ENCODE data around the gene ADD3.
"Not testable (repeated sequence)": the region's sequence is repeated elsewhere in the genome, so short reads cannot be mapped to it uniquely, and the experiment has no call there.

ADD3 gene

DNA sequence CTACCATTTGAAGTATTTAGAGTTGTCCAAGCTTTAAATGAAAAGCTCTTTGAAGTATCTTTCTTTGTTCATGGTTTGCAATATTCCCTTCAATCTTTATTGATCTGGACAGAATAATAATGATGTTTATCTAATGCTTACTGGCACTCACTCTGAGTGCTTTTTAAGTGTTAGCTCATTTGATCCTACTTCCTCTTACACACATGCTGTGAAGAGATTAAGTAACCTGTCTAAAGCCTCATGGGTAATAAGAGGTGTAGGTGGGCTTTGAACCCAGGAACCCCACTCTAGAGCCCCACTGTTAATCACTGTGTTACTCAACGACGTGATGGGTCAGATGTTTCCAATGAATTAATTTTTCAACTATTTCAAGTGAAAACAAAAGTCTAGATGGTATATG lies 31.1 kb upstream of the ADD3 start:
- no peak for DNase-seq

DNA sequence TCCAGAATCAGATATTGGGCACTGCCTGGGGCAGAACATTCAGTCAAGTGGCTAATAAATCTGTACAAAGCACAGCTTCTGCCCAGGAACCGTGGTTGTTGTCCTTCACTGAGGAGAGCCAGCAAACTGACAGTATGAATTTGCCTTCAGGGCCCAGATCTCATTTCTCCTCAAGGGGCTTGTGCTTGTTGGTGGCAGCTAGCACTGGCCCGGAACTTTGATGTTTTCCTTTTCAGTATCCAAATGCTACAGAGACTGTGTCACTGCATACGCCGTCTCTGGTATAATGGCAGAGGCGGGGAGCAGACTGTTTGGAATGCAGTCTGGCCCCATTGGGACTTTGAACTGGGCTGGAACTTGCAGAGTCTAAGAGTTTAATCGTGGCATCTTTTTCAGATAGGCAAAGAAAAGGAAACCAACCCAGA lies 30.4 kb upstream of the ADD3 start:
- no peak for DNase-seq

DNA sequence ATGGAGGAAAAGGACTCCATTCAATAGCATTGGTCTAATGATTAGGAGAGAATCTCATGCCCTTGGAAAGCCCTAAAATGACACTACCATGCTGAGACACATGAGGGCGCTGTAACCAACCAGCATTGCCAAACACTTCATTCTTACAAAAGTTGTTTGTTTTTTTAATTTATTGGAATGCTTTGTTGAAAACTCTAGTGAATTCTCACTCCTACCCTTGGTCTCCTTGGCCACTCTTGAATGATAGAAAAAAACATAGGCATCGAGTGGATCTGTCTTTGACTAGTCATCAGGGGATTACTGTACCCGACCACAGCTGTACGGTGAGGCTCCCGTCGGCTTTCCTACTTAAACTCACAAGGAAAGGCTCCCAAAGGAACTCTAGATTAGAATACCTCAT lies 29.3 kb upstream of the ADD3 start:
- DNase-seq = peak; percentile 61

DNA sequence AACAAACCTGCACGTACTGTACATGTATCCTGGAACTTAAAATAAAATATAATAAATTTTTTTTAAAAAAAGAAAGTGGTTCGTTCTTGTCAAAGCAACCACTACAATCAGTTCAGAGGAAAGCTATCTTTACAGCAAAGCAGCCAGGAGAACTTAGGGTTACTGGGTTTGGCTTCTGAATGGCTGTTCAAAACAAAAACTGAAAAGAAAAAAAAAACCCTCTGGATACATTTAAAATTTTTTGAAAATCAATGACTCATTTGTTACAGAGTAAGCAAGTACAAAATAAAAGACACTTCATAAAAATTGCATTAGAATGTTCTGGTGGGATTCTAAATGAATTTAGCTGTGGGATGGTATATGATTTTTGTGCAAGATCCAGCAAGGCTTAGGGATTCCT lies 28.6 kb upstream of the ADD3 start:
- DNase-seq = no peak

DNA sequence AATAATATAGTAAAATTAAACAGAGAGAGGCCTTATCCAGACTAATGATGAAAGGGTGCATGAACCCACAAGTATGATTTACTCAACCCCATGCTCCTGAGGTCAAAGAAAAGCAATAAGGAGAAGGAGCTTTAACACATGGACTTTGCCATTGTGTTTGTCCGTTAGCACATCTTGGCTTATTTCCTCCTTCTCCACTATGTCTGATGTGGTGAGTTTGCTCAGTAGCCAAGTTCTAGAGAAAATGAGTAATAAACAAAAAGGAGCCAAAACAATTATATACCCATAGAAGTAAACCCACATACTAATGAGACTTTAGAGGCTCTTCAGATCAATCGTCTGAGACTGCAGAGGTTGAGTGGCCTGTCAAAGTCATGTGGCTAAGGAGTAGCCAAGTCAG lies 26.1 kb upstream of the ADD3 start:
- no peak for DNase-seq

- no peak for DNase-seq
Measured at GRCh38 chr10:109982123-109982522, 25.7 kb upstream of the ADD3 start.

DNA sequence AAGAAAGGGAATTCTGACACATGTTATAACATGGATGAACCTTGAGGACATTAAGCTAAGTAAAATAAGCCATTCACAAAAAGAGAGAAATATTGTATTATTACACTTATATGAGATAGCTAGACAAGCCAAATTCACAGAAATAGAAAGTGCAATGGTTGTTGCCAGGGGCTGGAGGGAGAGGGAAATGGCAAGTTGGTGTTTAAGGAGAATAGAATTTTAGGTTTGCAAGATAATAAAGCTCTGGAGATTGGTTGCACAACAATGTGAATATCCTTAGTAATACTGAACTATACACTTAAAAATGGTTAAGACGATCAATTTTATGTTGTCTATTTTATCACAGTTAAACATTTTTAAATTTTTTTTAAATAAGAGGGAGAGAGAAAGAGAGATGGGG lies 25.0 kb upstream of the ADD3 start:
- no peak for DNase-seq

- no peak for DNase-seq
Measured at GRCh38 chr10:109984013-109984412, 23.8 kb upstream of the ADD3 start.

- not testable (repeated sequence) for DNase-seq
Measured at GRCh38 chr10:109985768-109986167, 22.0 kb upstream of the ADD3 start.

DNA sequence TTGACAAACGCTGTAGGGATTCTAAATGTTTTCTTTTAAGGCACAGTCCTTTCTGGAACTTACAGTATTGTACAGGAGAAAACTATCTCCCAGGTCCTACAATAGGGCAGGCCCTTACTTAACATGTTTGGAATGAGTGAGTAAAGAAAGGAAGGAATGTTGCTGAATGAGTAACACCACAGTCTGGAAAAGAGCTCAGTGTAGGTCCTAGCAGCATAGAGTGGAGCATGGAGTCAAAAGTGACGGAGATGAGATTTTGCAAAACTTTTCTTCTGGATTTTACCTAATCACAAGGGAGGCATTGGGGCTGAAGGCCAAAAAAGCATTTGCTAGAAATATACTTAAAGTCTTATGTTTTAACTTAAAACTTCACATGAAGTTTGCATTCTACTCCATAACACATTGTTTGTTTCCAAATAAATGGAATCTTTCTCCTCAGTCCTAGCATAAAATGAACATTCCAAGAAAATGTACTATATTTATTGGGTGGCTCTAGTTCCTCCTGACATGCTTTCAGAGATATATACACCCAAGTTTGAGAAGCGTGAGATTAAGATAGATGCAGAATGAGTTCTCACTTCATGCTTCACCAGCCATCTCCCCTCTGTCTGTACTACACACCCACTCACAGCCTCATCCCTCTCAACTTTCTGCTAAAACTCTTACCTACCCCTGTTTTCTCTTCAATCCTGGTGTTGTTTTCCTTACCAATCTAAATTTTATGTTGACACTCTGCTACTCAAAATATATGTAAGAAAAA lies 20.2 kb upstream of the ADD3 start:
- DNase-seq = no peak

DNA sequence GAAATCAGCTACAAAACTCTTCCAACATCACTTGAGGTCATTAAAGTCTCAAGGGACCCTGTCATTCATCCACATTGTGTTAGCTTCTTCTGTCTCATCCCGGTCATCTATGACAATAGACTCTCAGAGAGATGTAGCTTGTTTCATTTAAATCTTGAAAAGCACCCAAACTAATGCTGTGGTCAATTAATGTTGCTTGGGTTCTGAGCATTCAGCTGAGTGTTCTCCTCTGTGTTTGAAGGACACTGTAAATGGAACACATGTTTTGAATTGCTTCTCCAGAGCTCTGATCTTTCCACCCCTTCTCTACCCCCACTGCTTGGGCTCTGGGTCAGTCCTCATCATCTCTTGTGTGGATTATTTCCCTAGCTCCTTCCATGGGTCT lies 19.6 kb upstream of the ADD3 start:
- DNase-seq = no peak

GRCh38 chr10:109991266-109991855 lies 16.4 kb upstream of the ADD3 start:
- no peak for DNase-seq

GRCh38 chr10:109992485-109992884 lies 15.3 kb upstream of the ADD3 start:
- no peak for DNase-seq

DNA sequence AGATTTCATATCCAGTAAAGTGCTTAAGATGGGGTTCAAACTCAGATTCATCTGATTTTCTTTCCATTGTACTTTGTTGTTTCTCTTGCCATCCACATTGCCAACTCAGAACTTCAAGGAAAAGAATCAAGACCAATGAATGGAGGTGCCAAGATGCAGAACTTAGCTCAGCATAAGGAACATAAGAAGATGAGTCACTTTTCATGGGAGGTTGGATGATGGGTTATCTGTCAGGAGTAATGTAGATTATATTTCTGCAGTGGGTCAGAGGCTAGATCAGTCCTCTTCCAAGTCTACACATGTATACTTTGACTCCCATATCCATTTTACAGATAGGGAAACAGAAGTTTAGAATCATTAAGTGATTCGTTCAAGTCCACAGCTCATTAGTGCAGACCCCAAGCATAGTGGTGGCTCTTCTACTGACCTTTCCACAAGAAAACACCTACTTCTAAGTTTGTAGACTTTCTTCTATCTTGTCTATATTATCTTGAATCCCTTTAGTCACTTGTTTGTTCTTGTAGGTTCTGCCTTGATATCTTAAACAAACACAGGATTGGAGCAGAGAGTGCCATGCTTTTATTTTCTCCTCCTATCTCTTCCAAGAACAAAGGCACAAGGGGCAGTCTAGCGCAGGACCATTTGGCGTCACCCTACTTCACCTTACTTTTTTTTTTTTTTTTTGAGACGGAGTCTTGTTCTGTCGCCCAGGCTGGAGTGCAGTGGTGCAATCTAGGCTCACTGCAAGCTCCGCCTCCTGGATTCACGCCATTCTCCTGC lies 14.0 kb upstream of the ADD3 start:
- DNase-seq = no peak

DNA sequence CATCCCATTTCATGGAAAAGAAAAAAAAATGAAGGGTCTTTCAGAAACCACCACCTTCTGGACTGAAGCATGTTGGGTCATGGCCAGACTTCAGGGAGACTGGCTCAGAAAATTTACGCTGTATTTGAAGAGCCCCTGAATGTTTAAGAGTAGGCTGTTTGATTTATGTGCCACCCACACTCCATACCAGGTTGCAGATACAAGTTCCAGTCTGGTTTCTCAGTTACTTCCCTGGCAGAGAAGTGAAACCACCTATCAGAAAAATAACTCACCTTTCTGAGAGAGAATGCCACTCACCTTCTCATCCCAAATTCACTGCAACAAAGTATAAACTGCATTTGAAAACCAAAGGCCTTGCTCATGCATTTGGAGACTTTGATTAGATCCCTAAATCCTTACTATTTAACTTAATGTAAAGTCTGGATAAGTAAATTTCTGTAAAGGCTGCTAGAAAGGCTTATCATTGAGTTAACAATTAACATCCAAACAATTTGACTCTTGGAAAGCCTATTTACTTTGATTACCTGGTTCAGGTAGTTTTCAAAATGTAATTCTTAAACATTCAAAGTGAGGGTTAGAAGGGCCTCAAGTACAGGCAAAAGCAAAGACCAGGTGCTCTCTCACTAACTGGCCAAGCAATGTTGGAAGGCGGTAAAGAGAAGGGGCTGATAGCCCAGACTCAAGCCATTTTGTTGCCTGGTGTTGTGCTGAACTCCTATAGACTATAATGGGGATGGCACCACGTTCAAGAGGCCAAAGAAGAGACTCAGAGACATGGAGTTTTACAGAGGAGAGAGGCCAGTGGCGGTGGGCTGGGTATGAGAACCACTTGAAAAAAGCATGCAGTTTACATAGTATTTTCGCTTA lies 12.8 kb upstream of the ADD3 start:
- DNase-seq = no peak

- no peak for DNase-seq
Measured at GRCh38 chr10:109995595-109995994, 12.2 kb upstream of the ADD3 start.

GRCh38 chr10:109996225-109996624 lies 11.6 kb upstream of the ADD3 start:
- DNase-seq = no peak

DNA sequence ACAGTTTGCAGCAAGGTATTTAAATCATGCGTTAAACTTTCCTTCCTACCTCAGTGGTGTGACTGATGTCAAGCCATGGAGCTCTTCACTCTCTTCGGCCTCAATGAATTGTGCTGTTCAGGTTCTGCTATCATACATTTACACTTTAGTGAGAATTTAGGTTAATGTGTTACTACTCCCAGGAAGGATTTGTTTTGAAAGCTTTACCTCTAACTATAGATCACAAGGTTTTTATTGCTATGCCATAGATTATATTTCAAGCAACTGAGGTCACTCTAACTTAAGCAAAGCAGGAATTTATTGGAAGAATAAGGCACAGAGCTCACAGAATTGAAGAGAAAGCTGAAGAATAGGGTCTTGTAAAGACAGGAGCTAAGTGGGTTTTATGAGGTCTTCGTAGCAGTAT lies 11.0 kb upstream of the ADD3 start:
- DNase-seq = no peak

DNA sequence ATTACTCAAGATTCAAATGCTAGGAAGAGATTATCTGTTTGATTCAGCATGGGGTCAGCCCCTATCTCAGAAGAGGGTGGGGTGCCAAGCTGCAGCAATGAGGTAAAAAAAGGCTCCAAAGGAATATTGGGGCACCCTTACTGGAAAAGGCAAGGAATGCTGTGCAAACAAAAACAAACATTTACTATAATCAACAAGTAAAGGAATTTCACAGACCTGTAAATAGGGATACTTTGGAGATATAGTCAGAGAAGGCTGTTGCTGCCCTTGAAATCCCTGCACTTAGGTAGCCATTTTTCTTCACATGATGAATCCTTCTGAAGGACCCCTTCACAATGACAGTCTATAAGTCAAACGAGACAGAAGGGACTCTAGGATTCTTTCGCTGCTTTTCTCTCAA lies 10.6 kb upstream of the ADD3 start:
- DNase-seq = no peak

DNA sequence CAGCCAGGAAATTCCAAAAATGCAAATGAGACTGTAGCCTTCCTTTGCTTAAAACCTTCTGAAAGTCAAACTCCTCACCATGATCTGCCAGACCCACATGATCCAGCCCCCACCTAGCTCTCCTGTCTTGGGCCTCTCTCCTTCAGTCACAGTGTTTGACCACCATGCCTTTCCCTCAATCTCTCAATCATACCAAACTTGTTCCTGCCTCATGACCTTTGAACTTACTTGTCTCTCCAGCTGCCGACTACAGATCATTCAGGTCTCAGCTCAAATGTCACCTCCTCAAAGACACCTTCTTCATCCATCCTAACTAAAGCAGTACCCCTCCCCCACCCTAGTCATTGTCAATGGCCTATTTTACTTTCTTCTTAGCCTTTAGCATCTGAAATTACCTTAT lies 9.3 kb upstream of the ADD3 start:
- no peak for DNase-seq

- no peak for DNase-seq
Measured at GRCh38 chr10:110002801-110003523, 4.8 kb upstream of the ADD3 start.

DNA sequence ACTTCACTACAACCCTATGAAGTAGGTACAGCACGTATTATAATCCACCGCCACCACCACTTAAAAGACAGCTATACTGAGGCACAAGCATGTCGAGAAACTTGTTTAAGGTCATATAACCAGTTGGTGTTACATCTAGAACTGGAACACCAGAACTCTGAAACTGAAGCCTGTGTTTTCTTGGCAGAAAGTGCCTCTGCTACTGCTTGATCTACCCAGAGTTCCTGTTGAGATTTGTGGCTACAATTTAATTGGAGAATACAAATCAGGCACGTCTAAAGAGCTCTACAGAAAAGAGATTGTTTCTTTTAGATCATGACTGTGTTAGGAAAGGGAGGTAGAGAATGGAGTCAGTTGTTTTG lies 4.3 kb upstream of the ADD3 start:
- no peak for DNase-seq

DNA sequence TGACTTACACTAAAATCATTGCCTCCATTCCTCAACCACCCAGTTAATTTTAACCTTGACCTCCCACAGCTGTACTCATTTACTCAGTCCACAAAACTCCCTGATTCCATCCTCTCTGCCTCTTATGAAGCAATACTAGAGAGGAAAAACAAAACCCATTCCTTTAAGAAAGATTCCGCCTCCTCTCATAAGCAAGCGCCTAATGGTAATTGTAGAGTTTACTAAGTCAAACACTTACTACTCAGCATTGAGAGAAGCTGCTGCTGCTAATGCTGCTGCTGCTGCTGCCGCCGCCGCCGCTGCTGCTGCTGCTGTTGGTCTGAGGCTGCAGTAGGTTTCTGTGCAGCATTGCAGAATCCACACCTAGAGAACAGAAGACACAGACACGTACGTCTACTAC lies 2.1 kb upstream of the ADD3 start:
- DNase-seq = no peak

All from activated CD4-positive, alpha-beta T cell treated with anti-CD3 and anti-CD28 coated beads, Interleukin-10, Interleukin-2, amounts not matched to agents 100 ng/mL and 50 ng/mL, durations not matched to agents 16 hours and 8 hours (primary cell).